ENCODE results near the gene PRPSAP2. TPM values are rescaled to one million over a fixed set of nuclear protein-coding genes. Genes with fewer than 3 reads are reported as not detected.

The PRPSAP2 gene
- total and polyA plus RNA-seq, 10 donors: 26.3 to 44.8 (median 30.4) TPM

DNA sequence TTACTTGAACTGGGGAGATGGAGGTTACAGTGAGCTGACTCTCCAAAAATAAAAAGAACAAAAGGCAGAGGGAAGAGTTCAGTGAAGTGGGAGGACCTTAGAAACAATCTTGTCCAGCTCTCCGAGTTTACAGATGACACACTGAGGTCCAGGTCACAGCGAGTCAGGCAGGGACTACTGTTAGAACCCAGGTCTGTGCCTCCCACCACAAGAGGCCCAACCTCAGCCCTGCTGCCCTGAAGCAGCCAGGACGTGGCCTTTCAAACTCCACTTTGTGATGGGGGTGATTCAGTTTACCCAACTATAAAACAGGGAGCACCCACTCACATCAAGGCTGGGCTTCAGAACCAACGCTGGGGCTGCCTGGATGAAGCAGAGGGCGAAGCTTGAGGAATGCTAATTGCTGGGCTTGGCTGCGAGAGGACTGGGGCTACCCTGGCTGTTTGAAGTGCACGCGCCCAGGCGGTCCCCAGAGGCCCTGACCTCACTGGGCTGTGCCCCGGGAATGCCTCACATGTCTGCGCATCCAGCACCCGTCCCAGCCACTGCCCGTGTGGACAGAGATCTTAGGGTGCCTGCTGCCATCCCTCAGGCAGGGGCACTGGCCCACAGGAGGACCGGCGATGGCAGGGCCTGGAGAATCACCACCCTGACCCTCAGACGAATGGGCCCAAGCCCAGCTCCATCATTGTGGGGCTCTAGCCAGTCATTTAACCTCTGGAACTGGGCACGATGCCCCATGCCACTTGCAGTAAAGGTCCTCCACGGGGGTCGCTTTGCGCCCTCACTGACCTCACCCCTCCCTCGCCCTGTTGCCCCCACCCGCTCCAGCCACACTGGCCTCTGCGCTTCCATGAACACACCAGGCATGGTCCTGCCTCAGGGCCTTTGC is 105.4 kb downstream of the PRPSAP2 start:
- Histone ChIP-seq H3K36me3 (no peaks in the 10 kb centered on the region), H3K27ac (no peak overlapping the region), H3K4me3 (no peak overlapping the region), H3K27me3 (replicated peaks in 1 of 7) (no peaks in the 10 kb centered on the region), H3K9me3 (no peaks in the 10 kb centered on the region), H3K4me1 (peaks cover 0 to 36% (median 11%) of the 10 kb centered on the region in 6 donors)
- intact Hi-C loops (cut with DNase I; ENCODE audit: low total_unique reads): no loop called here
- DNase-seq: no peak
- WGBS, 5 donors: 87 to 92% (median 91%) methylated on average over 18 to 23 of the region's 23 CpGs
- TF ChIP-seq POLR2A (IDR thresholded peaks at IDR 0.05) (no peak), POLR2AphosphoS5 (IDR thresholded peaks at IDR 0.05) (no peak)
- TF ChIP-seq, protein P1, sequence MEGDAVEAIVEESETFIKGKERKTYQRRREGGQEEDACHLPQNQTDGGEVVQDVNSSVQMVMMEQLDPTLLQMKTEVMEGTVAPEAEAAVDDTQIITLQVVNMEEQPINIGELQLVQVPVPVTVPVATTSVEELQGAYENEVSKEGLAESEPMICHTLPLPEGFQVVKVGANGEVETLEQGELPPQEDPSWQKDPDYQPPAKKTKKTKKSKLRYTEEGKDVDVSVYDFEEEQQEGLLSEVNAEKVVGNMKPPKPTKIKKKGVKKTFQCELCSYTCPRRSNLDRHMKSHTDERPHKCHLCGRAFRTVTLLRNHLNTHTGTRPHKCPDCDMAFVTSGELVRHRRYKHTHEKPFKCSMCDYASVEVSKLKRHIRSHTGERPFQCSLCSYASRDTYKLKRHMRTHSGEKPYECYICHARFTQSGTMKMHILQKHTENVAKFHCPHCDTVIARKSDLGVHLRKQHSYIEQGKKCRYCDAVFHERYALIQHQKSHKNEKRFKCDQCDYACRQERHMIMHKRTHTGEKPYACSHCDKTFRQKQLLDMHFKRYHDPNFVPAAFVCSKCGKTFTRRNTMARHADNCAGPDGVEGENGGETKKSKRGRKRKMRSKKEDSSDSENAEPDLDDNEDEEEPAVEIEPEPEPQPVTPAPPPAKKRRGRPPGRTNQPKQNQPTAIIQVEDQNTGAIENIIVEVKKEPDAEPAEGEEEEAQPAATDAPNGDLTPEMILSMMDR (IDR thresholded peaks at IDR 0.05 in 8 of 11, conservative IDR thresholded peaks at IDR 0.05 in 3 of 11): no peak

DNA sequence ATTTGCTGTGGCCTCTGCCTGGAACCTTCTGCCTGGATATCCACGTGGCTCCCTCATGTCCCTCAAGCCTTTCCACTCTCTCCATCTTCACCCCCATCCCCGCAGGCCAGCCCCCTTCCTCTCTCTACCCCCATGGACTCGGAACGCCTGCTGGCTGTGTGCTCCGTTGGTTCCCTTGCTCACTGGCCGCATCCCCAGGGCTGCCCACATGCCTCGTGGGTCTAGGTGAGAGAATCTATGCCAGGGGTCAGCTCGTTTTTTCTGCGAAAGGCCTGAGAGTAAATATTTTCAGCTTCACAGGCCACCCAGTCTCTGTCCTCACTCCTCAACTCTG is 106.1 kb downstream of the PRPSAP2 start:
- H3K4me1 ChIP-seq: peaks cover 0 to 42% (median 15%) of the 10 kb centered on the region in 6 donors
- TF ChIP-seq POLR2A (IDR thresholded peaks at IDR 0.05) (no peak), POLR2AphosphoS5 (IDR thresholded peaks at IDR 0.05) (no peak)
- TF ChIP-seq, protein P1 (IDR thresholded peaks at IDR 0.05 in 8 of 11, conservative IDR thresholded peaks at IDR 0.05 in 3 of 11): no peak
- intact Hi-C loops (cut with DNase I; ENCODE audit: low total_unique reads): no loop called here
- H3K36me3 ChIP-seq: no peaks in the 10 kb centered on the region
- no peak overlapping the region for H3K27ac ChIP-seq
- H3K4me3 ChIP-seq: no peak overlapping the region
- no peaks in the 10 kb centered on the region for H3K27me3 ChIP-seq (replicated peaks in 1 of 7)
- H3K9me3 ChIP-seq: no peaks in the 10 kb centered on the region
- DNase-seq: no peak
- 85 to 95% (median 89%) methylated on average over 9 of the region's 9 CpGs for WGBS, 5 donors

DNA sequence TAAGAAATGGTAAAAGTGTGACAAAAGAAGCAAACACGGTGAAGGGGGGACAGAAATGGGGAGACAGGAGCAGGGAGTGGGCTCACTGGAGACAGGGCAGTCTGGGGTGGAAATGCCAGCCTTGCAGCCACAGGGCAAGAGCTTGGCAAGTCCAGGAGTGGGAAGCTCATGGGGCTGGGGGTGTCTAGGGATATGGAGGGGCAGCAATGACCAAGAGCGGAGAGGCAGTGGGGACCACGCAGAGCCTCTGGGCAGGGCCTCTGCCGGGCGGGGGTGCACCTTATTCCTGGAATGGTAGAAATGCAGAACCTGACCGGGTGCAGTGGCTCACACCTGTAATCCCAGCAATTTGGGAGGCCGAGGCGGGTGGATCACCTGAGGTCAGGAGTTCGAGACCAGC is 106.6 kb downstream of the PRPSAP2 start:
- 89 to 96% (median 92%) methylated on average over 9 of the region's 9 CpGs for WGBS, 5 donors
- TF ChIP-seq POLR2AphosphoS5 (IDR thresholded peaks at IDR 0.05) (no peak), POLR2A (IDR thresholded peaks at IDR 0.05) (no peak)
- Histone ChIP-seq H3K4me3 (no peak overlapping the region), H3K9me3 (no peaks in the 10 kb centered on the region), H3K27ac (no peak overlapping the region), H3K27me3 (replicated peaks in 1 of 7) (no peaks in the 10 kb centered on the region), H3K4me1 (peaks cover 0 to 48% (median 20%) of the 10 kb centered on the region in 6 donors), H3K36me3 (no peaks in the 10 kb centered on the region)
- intact Hi-C loops (cut with DNase I; ENCODE audit: low total_unique reads): no loop called here
- DNase-seq: no peak

DNA sequence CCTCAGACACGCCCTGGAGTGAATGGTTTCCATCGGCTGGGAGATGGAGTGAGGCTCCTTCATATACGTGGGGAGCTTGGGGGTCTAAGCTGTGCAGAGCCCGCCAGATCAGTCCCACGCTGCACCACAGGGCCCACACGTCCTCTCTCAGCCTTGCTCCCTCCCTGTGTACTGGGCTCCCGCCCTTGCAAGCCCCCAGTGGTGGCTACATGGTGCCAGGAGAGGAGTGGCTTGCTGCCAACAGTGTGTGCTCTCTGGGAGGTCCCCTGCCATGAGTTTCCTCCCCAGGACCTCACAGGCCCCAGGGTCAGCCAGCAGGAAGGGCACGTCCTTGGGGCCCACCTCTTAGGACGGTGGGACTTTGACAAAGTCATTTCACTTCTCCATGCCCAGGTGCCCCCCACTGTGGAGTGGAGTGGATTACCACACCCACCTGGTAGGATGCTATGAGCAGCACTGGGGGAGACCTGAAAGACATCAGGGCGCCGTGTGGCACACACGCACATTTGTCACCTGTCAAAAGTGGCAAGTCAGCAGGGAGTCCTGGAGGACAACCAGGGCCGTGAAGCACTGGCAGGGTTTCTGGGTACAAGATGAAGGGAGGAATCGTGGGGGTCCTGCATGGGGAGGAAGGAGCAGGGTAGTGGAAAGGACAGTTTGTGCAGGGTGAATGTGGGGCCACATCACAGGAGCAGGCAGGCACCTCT is 107.8 kb downstream of the PRPSAP2 start:
- no peak for DNase-seq
- peak in 1 of 3 donors; percentile 28 for TF ChIP-seq POLR2AphosphoS5 (IDR thresholded peaks at IDR 0.05)
- TF ChIP-seq POLR2A (IDR thresholded peaks at IDR 0.05): no peak
- intact Hi-C loops (cut with DNase I; ENCODE audit: low total_unique reads): no loop called here

More for the DNA sequence above, 107.8 kb downstream of the PRPSAP2 start:
- Histone ChIP-seq H3K27ac (no peak overlapping the region), H3K27me3 (replicated peaks in 1 of 7) (no peaks in the 10 kb centered on the region), H3K36me3 (peaks cover 0 to 6% (median 0%) of the 10 kb centered on the region in 6 donors), H3K9me3 (no peaks in the 10 kb centered on the region), H3K4me3 (no peak overlapping the region), H3K4me1 (peaks cover 0 to 52% (median 22%) of the 10 kb centered on the region in 6 donors)
- WGBS, 5 donors: 49 to 70% (median 67%) methylated on average over 9 to 14 of the region's 14 CpGs

Data from spleen (tissue), 11 donors.